Frontal cortex (tissue), 4 donors: Measurements from ENCODE around the gene CCDC91. TPM values are rescaled to one million over a fixed set of nuclear protein-coding genes. Genes with fewer than 3 reads are reported as not detected.
"Not testable (repeated sequence)": the region's sequence is repeated elsewhere in the genome, so short reads cannot be mapped to it uniquely, and the experiment has no call there.

Source experiments
- DNase-seq, 2 donors: peaks; one replicate each; pipeline ENCODE4 v3.0.0; 2012; ENCODE audit warnings: low spot score in 2 of 2
- FAIRE-seq: peaks from 2 replicates; lab custom pipeline; 2012; peaks lifted over from hg19 to GRCh38; lab: Jason Lieb, UNC
- total RNA-seq: library from RNA; depleted of rRNA; stranded (reverse); fragments of >200 nt; gene quantifications from one replicate; pipeline ENCODE4 v1.2.3, GENCODE V29; 2014
- donor health status: control.
- donor health status: control.
- donor health status: control.

Gene CCDC91
- total RNA-seq, 1 donor from 2014 or later, result 115 TPM

GRCh38 chr12:28267920-28268607, 77.8 kb downstream of the CCDC91 start:
- DNase-seq, FAIRE-seq: not testable (repeated sequence)

DNA sequence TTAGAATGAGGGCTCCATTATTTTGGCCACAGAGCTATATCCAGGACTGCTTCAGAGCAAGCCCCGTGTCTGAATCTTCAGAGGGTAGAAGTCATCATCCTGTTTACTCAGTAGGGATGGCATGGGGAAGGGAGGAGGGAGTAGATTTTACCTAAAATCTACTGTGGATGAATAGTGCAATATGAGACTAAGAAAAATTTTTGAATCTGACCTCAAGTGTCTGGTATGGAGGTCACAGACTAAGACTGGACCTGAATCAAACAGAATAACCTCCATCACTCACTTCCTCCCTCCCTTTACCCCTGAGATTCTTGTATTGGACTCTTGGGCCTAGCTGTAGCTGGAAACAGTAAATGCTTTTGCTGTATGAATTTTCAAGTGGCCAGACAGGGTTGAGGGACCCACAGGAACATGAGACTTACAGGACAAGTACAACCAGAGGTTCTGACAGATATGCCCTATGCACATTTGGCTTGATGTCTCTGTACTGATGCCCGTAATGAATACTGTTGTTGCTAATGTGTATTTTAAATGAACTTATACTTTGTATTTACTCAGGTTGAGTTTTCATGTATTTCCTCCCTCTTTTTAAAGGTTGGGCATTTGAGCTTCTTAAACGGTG, 78.5 kb downstream of the CCDC91 start:
- FAIRE-seq (no peak), DNase-seq (no peak)

DNA sequence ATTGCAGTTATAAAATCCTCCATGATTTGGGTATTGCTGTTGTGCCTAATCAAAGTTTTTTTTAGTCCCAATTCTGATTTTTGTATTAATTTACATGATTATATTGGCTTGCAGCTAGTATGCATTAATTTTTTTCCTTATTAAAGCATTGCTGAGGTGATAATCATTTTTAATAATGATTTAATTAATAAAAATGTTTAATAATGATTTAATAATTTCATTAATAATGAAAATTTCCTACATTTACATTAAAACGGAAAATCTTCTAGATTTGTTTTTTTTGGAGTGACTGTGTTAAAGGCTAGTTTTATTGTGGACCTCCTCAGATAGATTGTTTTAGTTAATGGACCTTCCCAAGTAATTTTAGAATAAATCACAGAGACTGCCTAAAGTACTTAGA, 79.6 kb downstream of the CCDC91 start:
- FAIRE-seq, result no peak
- no peak for DNase-seq

DNA sequence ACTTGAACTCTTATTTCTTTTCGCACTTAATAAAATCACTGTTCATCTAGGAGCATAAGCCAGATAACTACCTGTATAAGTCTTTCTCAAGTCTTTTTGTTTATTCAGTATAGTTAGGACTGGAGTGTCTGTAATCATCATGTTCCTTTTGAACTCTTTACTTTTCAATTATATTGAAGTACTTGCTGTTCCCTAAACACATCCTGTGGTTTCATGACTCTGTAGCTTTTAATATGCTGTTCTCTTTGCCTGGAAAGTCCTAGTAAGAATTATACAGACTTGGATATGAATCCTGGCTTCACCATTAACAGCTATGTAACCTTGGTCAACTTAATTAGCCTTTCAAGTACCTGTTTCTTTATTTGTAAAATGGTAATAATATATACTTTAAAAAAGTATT, 88.2 kb downstream of the CCDC91 start:
- FAIRE-seq (no peak), DNase-seq (no peak)

DNA sequence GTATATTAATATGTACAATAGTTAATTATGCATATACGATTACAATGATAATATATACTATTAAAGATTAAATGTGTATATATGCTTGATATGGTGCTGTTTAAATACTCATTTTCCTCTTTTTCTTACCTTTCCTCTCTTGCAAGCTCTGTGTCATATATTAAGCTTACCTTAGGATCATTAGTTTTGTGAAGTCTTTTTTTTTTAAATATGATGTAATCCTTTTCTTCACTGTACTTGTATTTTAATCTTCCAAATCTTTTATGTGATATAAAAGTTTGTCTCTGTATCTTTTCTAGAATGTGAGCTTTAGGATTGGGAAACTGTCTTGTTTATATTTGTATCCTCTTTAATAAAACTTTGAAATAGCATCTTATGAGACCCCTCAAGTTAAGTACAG, 88.7 kb downstream of the CCDC91 start:
- FAIRE-seq (no peak), DNase-seq (no peak)

DNA sequence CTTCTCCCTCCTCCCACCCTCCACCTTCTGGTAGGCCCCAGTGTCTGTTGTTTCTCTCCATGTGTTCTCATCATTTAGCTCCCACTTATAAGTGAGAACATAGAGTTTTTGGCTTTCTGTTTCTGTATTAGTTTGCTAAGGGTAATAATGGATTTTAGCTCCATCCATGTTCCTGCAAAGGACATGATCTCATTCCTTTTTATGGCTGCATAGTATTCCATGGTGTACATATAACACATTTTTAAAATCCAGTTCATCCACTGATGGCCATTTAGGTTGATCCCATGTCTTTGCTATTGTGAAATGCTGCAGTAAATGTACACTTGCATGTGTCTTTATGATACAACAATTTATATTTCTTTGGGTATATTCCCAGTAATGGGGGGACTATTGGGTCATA, 96.1 kb downstream of the CCDC91 start:
- DNase-seq (no peak), FAIRE-seq (no peak)

DNA sequence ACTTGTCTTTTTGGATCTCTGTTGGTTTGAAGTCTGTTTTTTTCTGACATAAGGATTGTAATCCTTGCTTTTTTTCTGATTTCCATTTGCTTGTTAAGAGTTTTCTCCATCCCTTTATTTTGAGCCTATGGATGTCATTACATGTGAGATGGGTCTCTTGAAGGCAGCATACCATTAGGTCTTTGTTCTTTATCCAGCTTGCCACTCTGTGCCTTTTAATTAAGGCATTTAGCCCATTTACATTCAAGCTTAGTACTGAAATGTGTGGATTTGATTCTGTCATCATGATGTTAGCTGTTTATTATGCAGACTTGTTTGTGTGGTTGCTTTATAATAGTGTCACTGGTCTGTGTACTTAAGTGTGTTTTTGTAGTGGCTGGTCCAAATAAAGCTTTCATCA, 100.0 kb downstream of the CCDC91 start:
- DNase-seq (no peak), FAIRE-seq (no peak)

- DNase-seq (no peak), FAIRE-seq (no peak)
Measured at GRCh38 chr12:28292699-28293098, 102.4 kb downstream of the CCDC91 start.

DNA sequence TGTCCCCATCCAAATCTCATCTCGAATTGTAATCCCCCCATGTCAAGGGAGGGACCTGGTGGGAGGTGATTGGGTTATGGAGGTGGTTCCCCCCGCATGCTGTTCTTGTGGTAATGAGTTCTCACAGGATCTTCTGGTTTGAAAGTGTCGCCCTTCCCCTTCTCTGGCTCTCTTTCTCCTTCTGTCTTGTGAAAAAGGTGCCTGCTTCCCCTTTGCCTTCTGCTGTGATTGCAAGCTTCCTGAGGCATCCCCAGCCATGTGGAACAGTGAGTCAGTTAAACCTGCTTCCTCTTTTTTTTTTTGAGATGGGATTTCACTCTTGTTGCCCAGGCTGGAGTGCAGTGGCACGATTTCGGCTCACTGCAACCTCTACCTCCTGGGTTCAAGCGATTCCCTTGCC, 104.0 kb downstream of the CCDC91 start:
- DNase-seq (no peak), FAIRE-seq (no peak)

GRCh38 chr12:28296287-28296686, 106.0 kb downstream of the CCDC91 start:
- FAIRE-seq, result no peak

GRCh38 chr12:28303192-28303591, 112.9 kb downstream of the CCDC91 start:
- no peak for FAIRE-seq
- DNase-seq, result no peak

More at GRCh38 chr12:28296287-28296686, 106.0 kb downstream of the CCDC91 start:
- no peak for DNase-seq

DNA sequence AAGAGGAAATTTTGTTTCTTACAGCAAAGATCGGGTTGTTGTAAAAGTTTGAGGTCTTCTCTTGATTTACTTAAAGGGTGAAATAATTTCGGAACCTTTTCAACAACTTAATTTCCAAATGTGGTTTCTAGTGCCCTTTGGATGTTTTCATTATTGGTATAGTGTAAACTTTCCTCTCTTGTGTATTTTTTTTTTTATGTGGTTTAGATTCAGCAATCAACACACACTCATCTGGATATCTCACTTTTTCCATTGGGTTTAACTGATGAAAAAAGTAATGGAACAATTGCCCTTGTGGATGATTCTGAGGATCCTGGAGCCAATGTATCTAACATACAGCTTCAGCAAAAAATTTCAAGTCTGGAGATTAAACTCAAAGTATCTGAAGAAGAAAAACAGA, 116.3 kb downstream of the CCDC91 start:
- no peak for DNase-seq
- no peak for FAIRE-seq

DNA sequence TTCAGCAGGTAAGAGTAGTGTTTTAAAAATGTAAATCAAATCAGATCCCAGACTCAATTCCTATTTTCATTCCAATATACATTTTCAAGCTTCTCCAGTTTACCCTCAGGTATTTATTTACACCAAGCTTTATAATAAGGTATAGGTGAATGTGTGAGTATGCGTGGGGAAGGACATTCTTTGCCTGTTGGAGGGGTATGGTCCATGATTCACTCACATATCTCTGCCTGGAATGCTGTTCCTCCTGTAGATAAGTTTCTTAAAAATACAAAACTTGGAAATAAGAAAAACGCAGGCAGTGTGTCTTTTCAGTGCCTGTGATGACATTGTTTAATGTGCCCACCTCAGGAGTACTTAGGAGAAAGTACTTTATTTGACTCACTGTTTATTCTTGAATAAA, 118.6 kb downstream of the CCDC91 start:
- FAIRE-seq (no peak), DNase-seq (no peak)

- no peak for DNase-seq
- no peak for FAIRE-seq
Measured at GRCh38 chr12:28313631-28314030, 123.4 kb downstream of the CCDC91 start.

DNA sequence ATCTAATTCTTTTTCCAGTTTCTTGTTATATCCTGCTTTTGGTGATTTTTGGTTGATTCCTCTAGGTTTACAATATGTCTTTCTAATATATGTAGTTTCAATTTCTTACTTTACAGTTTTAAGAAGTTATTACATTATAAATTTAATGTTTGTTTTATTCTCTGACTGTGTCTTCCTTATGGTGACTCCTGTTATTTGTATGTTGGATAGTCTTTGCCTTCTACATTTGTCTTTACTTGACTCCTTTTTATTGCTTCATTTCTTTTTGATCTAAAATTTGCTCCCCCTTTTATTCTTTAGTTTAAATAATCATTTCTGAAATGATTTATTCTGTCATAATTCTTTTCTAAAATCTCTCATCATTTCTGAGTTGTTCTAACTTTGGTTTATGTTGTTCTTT, 125.8 kb downstream of the CCDC91 start:
- DNase-seq (no peak), FAIRE-seq (no peak)

GRCh38 chr12:28318273-28318672, 128.0 kb downstream of the CCDC91 start:
- DNase-seq, result no peak
- no peak for FAIRE-seq

- FAIRE-seq, result no peak
- no peak for DNase-seq
Measured at GRCh38 chr12:28320353-28320752, 130.1 kb downstream of the CCDC91 start.

GRCh38 chr12:28327722-28328121, 137.5 kb downstream of the CCDC91 start:
- no peak for FAIRE-seq
- DNase-seq, result no peak

GRCh38 chr12:28328967-28329366, 138.7 kb downstream of the CCDC91 start:
- DNase-seq (no peak), FAIRE-seq (no peak)

DNA sequence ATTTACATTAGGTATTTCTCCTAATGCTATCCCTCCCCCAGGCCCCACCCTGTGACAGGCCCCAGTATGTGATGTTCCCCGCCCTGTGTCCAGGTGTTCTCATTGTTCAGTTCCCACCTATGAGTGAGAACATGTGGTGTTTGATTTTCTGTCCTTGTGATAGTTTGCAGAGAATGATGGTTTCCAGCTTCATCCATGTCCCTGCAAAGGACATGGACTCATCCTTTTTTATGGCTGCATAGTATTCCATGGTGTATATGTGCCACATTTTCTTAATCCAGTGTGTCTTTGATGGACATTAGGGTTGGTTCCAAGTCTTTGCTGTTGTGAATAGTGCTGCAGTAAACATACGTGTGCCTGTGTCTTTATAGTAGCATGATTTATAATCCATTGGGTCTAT, 139.5 kb downstream of the CCDC91 start:
- not testable (repeated sequence) for FAIRE-seq, DNase-seq

GRCh38 chr12:28330232-28330631, 140.0 kb downstream of the CCDC91 start:
- not testable (repeated sequence) for DNase-seq, FAIRE-seq

GRCh38 chr12:28331130-28331529, 140.9 kb downstream of the CCDC91 start:
- DNase-seq, result no peak
- FAIRE-seq, result no peak
